K562 (cell line): Measurements from ENCODE around the gene FIS1. TPM values are rescaled to one million over a fixed set of nuclear protein-coding genes. Genes with fewer than 3 reads are reported as not detected.

ENCODE experiments used
- CBX2 ChIP-seq: fragments of 200-600 bp; sonication (generic); IDR thresholded peaks from one replicate; pipeline ENCODE4 v1.6.1; 2012; ENCODE audit warnings: mild to moderate bottlenecking, low read length, inconsistent platforms; ENCODE audit not compliant: insufficient read depth, poor library complexity, severe bottlenecking
- EP300 ChIP-seq: IDR thresholded peaks from 2 replicates; pipeline ENCODE4 v1.6.1; 2012; ENCODE audit warnings: low read length, improper control_type of control experiment
- FOSL1 ChIP-seq: fragments of 200-800 bp; sonication (Bioruptor generic); conservative IDR thresholded peaks from 2 replicates; pipeline ENCODE4 v1.6.1; 2016; ENCODE audit warnings: missing genetic modification characterization, missing compliant biosample characterization
- FOXP1 ChIP-seq: sonication (generic); formaldehyde crosslinking; IDR thresholded peaks from 2 replicates; pipeline ENCODE4 v1.8.0; 2022; ENCODE audit warnings: mild to moderate bottlenecking, missing genetic modification reagents
- HDAC3 ChIP-seq: fragments of 450-650 bp; IDR thresholded peaks from 2 replicates; pipeline ENCODE4 v1.6.1; 2018; ENCODE audit warnings: borderline replicate concordance, mild to moderate bottlenecking, moderate library complexity; ENCODE audit not compliant: partially characterized antibody
- HDGF ChIP-seq: fragments of 450-650 bp; IDR thresholded peaks from 2 replicates; pipeline ENCODE4 v1.6.1; 2016
- IRF9 ChIP-seq: fragments of 450-650 bp; IDR thresholded peaks from 2 replicates; pipeline ENCODE4 v1.6.1; 2016; ENCODE audit warnings: missing biosample characterization, missing genetic modification characterization
- KLF1 ChIP-seq: fragments of 450-650 bp; IDR thresholded peaks from 2 replicates; pipeline ENCODE4 v1.6.1; 2016; ENCODE audit warnings: missing genetic modification characterization, missing compliant biosample characterization
- POLR3G ChIP-seq: IDR thresholded peaks from 2 replicates; pipeline ENCODE4 v1.6.1; 2011; ENCODE audit not compliant: insufficient read length, insufficient replicate concordance; ENCODE audit errors: extremely low read depth
- XRCC5 ChIP-seq: fragments of 200-400 bp; formaldehyde crosslinking; IDR thresholded peaks from 2 replicates; pipeline ENCODE4 v1.6.1; 2017; ENCODE audit warnings: low read depth, mild to moderate bottlenecking, low read length
- ZNF124 ChIP-seq: sonication (generic); formaldehyde crosslinking; IDR thresholded peaks from 2 replicates; pipeline ENCODE4 v1.8.1; 2022; ENCODE audit warnings: missing genetic modification reagents
- ZNF785 ChIP-seq: fragments of 250-450 bp; sonication (Bioruptor Pico); IDR thresholded peaks from 2 replicates; pipeline ENCODE4 v1.4.0; 2020; ENCODE audit warnings: mild to moderate bottlenecking
- polyA plus RNA-seq, 8 experiments: library from polyadenylated mRNA; depleted of rRNA in 4 of 8; stranded (reverse) in 5 of 8; unstranded in 3 of 8; fragments of >200 nt; fragmentation: Nextera tagmentation in 2 of 8; fragmentation: Illumina TruSeq in 1 of 8; extraction: Ambion mirVana in 2 of 8; extraction: Trizol in 1 of 8; gene quantifications; 2 replicates each; pipeline versions ENCODE4 v1.2.1 to v1.2.3, GENCODE V29; 2011 to 2014; ENCODE audit warnings: inconsistent platforms in 1 of 8, missing spikeins in 1 of 8
- total RNA-seq, 7 experiments: library from RNA; depleted of rRNA in 6 of 7; stranded (reverse); fragments of >200 nt in 6 of 7; fragmentation: Illumina TruSeq in 2 of 7; extraction: Trizol in 2 of 7; gene quantifications; 2 replicates each; pipeline versions ENCODE4 v1.2.1 to v1.2.3, GENCODE V29; 2011 to 2021; ENCODE audit warnings: low replicate concordance in 1 of 7
- TF ChIP-seq, protein P1 (sequence below): fragments of 200-800 bp; sonication (Bioruptor generic); IDR thresholded peaks from 2 replicates; pipeline ENCODE4 v1.6.1; 2017; ENCODE audit warnings: missing genetic modification characterization, missing compliant biosample characterization
- TF ChIP-seq, protein P2 (sequence below): fragments of 250-450 bp; sonication (Bioruptor Pico); IDR thresholded peaks from 2 replicates; pipeline ENCODE4 v1.5.0; 2021
- TF ChIP-seq, protein P3 (sequence below): fragments of 250-450 bp; sonication (Bioruptor Pico); IDR thresholded peaks from 2 replicates; pipeline ENCODE4 v1.8.0; 2021; ENCODE audit warnings: mild to moderate bottlenecking, moderate library complexity
- TF ChIP-seq, protein P4 (sequence below): fragments of 450-650 bp; IDR thresholded peaks from 2 replicates; pipeline ENCODE4 v1.6.1; 2016
- TF ChIP-seq, protein P5 (sequence below): IDR thresholded peaks from 2 replicates; pipeline ENCODE4 v1.6.1; 2016; ENCODE audit warnings: missing genetic modification characterization, missing compliant biosample characterization

Gene FIS1
- total and polyA plus RNA-seq, 9 of the 15 experiments (the other 6 are each of a cell fraction or from before 2014, with no cell fraction given), result 86.0 to 257 (median 144) TPM

GRCh38 chr7:101217388-101218235 lies 27.3 kb downstream of the FIS1 start, which contains the start of the genes PLOD3 and ZNHIT1 (continued):
- TF ChIP-seq, protein P1, sequence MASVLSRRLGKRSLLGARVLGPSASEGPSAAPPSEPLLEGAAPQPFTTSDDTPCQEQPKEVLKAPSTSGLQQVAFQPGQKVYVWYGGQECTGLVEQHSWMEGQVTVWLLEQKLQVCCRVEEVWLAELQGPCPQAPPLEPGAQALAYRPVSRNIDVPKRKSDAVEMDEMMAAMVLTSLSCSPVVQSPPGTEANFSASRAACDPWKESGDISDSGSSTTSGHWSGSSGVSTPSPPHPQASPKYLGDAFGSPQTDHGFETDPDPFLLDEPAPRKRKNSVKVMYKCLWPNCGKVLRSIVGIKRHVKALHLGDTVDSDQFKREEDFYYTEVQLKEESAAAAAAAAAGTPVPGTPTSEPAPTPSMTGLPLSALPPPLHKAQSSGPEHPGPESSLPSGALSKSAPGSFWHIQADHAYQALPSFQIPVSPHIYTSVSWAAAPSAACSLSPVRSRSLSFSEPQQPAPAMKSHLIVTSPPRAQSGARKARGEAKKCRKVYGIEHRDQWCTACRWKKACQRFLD (CRISPR knock-in tag), result 0 out of 2 replicates have a peak, but pooled peaks have one; percentile 7
- TF ChIP-seq CBX2, result no peak
- TF ChIP-seq, protein P2, sequence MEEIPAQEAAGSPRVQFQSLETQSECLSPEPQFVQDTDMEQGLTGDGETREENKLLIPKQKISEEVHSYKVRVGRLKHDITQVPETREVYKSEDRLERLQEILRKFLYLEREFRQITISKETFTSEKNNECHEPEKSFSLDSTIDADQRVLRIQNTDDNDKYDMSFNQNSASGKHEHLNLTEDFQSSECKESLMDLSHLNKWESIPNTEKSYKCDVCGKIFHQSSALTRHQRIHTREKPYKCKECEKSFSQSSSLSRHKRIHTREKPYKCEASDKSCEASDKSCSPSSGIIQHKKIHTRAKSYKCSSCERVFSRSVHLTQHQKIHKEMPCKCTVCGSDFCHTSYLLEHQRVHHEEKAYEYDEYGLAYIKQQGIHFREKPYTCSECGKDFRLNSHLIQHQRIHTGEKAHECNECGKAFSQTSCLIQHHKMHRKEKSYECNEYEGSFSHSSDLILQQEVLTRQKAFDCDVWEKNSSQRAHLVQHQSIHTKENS (CRISPR knock-in tag), result no peak
- no peak for TF ChIP-seq XRCC5
- 0 out of 2 replicates have a peak, but pooled peaks have one; percentile 0 for TF ChIP-seq KLF1 (tag)
- no peak for TF ChIP-seq HDGF
- no peak for TF ChIP-seq HDAC3
- TF ChIP-seq FOXP1, result no peak
- TF ChIP-seq, protein P3, sequence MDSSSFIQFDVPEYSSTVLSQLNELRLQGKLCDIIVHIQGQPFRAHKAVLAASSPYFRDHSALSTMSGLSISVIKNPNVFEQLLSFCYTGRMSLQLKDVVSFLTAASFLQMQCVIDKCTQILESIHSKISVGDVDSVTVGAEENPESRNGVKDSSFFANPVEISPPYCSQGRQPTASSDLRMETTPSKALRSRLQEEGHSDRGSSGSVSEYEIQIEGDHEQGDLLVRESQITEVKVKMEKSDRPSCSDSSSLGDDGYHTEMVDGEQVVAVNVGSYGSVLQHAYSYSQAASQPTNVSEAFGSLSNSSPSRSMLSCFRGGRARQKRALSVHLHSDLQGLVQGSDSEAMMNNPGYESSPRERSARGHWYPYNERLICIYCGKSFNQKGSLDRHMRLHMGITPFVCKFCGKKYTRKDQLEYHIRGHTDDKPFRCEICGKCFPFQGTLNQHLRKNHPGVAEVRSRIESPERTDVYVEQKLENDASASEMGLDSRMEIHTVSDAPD (CRISPR knock-in tag), result no peak
- TF ChIP-seq IRF9, result no peak
- TF ChIP-seq EP300, result no peak
- TF ChIP-seq ZNF124 (CRISPR knock-in tag), result no peak
- TF ChIP-seq ZNF785 (CRISPR knock-in tag), result no peak
- no peak for TF ChIP-seq POLR3G
- TF ChIP-seq, protein P4, sequence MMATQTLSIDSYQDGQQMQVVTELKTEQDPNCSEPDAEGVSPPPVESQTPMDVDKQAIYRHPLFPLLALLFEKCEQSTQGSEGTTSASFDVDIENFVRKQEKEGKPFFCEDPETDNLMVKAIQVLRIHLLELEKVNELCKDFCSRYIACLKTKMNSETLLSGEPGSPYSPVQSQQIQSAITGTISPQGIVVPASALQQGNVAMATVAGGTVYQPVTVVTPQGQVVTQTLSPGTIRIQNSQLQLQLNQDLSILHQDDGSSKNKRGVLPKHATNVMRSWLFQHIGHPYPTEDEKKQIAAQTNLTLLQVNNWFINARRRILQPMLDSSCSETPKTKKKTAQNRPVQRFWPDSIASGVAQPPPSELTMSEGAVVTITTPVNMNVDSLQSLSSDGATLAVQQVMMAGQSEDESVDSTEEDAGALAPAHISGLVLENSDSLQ, result peak; percentile 38; the same call in 1 of the 2 replicates
- TF ChIP-seq, protein P5, sequence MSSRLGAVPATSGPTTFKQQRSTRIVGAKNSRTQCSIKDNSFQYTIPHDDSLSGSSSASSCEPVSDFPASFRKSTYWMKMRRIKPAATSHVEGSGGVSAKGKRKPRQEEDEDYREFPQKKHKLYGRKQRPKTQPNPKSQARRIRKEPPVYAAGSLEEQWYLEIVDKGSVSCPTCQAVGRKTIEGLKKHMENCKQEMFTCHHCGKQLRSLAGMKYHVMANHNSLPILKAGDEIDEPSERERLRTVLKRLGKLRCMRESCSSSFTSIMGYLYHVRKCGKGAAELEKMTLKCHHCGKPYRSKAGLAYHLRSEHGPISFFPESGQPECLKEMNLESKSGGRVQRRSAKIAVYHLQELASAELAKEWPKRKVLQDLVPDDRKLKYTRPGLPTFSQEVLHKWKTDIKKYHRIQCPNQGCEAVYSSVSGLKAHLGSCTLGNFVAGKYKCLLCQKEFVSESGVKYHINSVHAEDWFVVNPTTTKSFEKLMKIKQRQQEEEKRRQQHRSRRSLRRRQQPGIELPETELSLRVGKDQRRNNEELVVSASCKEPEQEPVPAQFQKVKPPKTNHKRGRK (tag), result no peak
- peak; percentile 87 for TF ChIP-seq FOSL1
